ENCODE measurements around the gene AGRN.

Gene AGRN

DNA sequence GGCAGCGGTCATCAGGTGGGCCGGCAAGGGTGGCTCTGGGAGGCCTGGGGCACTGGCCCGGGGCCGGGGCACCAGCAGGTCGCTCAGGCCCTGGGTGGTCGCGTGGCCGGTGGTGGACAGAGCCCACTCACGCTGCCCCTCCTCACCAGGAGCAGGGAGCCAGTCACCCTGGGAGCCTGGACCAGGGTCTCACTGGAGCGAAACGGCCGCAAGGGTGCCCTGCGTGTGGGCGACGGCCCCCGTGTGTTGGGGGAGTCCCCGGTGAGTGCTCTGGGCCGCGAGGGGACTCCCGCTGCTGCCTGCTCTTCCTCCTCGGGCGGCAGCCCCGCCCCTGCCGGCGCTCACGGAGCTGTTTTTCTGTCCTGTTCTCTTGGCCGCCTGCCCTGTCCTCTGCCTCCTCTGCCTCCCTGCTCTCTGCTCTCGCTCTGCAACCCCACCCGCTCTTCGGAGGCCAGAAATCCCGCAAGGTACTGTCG is 30.7 kb downstream of the AGRN start (continued):
- TF ChIP-seq, protein P1, sequence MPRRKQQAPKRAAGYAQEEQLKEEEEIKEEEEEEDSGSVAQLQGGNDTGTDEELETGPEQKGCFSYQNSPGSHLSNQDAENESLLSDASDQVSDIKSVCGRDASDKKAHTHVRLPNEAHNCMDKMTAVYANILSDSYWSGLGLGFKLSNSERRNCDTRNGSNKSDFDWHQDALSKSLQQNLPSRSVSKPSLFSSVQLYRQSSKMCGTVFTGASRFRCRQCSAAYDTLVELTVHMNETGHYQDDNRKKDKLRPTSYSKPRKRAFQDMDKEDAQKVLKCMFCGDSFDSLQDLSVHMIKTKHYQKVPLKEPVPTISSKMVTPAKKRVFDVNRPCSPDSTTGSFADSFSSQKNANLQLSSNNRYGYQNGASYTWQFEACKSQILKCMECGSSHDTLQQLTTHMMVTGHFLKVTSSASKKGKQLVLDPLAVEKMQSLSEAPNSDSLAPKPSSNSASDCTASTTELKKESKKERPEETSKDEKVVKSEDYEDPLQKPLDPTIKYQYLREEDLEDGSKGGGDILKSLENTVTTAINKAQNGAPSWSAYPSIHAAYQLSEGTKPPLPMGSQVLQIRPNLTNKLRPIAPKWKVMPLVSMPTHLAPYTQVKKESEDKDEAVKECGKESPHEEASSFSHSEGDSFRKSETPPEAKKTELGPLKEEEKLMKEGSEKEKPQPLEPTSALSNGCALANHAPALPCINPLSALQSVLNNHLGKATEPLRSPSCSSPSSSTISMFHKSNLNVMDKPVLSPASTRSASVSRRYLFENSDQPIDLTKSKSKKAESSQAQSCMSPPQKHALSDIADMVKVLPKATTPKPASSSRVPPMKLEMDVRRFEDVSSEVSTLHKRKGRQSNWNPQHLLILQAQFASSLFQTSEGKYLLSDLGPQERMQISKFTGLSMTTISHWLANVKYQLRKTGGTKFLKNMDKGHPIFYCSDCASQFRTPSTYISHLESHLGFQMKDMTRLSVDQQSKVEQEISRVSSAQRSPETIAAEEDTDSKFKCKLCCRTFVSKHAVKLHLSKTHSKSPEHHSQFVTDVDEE (CRISPR knock-in tag; IDR thresholded peaks at IDR 0.05): no peak
- TF ChIP-seq RARB (CRISPR knock-in tag; IDR thresholded peaks at IDR 0.05) (no peak), ZNF8 (CRISPR knock-in tag; IDR thresholded peaks at IDR 0.05) (no peak), TOX (CRISPR knock-in tag; IDR thresholded peaks at IDR 0.05; ENCODE audit: borderline replicate concordance) (no peak), OSR1 (CRISPR knock-in tag; IDR thresholded peaks at IDR 0.05) (no peak), BACH2 (CRISPR knock-in tag; IDR thresholded peaks at IDR 0.05; ENCODE audit: borderline replicate concordance) (no peak), SNAI2 (CRISPR knock-in tag; IDR thresholded peaks at IDR 0.05) (no peak), ARNTL (CRISPR knock-in tag; IDR thresholded peaks at IDR 0.05; ENCODE audit: borderline replicate concordance, low read depth) (no peak), ZFP3 (CRISPR knock-in tag; IDR thresholded peaks at IDR 0.05) (no peak), GLIS3 (CRISPR knock-in tag; IDR thresholded peaks at IDR 0.05) (no peak)
- TF ChIP-seq, protein P2, sequence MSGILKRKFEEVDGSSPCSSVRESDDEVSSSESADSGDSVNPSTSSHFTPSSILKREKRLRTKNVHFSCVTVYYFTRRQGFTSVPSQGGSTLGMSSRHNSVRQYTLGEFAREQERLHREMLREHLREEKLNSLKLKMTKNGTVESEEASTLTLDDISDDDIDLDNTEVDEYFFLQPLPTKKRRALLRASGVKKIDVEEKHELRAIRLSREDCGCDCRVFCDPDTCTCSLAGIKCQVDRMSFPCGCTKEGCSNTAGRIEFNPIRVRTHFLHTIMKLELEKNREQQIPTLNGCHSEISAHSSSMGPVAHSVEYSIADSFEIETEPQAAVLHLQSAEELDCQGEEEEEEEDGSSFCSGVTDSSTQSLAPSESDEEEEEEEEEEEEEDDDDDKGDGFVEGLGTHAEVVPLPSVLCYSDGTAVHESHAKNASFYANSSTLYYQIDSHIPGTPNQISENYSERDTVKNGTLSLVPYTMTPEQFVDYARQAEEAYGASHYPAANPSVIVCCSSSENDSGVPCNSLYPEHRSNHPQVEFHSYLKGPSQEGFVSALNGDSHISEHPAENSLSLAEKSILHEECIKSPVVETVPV (CRISPR knock-in tag; IDR thresholded peaks at IDR 0.05): no peak

DNA sequence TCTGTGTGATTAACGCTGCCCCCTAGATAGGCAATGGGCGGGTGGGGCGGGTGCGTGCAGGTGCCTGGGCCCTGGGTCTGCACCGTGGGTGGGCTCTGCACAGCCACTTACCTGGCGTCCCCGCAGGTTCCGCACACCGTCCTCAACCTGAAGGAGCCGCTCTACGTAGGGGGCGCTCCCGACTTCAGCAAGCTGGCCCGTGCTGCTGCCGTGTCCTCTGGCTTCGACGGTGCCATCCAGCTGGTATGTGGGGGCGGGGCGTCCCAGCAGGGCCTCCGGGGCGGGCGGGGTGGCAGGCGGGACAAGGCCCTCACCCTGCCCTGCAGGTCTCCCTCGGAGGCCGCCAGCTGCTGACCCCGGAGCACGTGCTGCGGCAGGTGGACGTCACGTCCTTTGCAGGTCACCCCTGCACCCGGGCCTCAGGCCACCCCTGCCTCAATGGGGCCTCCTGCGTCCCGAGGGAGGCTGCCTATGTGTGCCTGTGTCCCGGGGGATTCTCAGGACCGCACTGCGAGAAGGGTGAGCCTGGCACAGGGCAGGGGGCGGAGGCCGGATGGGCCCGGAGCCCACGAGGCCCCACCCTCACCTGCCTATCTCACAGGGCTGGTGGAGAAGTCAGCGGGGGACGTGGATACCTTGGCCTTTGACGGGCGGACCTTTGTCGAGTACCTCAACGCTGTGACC is 31.3 kb downstream of the AGRN start:
- ATAC-seq: no peak
- no peak for TF ChIP-seq ZNF565 (CRISPR knock-in tag; conservative IDR thresholded peaks at IDR 0.05; ENCODE audit: low read depth)
- no peak for TF ChIP-seq TCF4 (CRISPR knock-in tag; IDR thresholded peaks at IDR 0.05; ENCODE audit: borderline replicate concordance)
- TF ChIP-seq ARNTL (CRISPR knock-in tag; IDR thresholded peaks at IDR 0.05; ENCODE audit: borderline replicate concordance, low read depth): no peak
- no peak for TF ChIP-seq PPARA (CRISPR knock-in tag; IDR thresholded peaks at IDR 0.05; ENCODE audit: borderline replicate concordance)
- TF ChIP-seq RARB (CRISPR knock-in tag; IDR thresholded peaks at IDR 0.05): no peak
- no peak for TF ChIP-seq ESRRG (CRISPR knock-in tag; IDR thresholded peaks at IDR 0.05)
- no peak for TF ChIP-seq BACH2 (CRISPR knock-in tag; IDR thresholded peaks at IDR 0.05; ENCODE audit: borderline replicate concordance)
- TF ChIP-seq, protein P2 (CRISPR knock-in tag; IDR thresholded peaks at IDR 0.05): no peak

DNA sequence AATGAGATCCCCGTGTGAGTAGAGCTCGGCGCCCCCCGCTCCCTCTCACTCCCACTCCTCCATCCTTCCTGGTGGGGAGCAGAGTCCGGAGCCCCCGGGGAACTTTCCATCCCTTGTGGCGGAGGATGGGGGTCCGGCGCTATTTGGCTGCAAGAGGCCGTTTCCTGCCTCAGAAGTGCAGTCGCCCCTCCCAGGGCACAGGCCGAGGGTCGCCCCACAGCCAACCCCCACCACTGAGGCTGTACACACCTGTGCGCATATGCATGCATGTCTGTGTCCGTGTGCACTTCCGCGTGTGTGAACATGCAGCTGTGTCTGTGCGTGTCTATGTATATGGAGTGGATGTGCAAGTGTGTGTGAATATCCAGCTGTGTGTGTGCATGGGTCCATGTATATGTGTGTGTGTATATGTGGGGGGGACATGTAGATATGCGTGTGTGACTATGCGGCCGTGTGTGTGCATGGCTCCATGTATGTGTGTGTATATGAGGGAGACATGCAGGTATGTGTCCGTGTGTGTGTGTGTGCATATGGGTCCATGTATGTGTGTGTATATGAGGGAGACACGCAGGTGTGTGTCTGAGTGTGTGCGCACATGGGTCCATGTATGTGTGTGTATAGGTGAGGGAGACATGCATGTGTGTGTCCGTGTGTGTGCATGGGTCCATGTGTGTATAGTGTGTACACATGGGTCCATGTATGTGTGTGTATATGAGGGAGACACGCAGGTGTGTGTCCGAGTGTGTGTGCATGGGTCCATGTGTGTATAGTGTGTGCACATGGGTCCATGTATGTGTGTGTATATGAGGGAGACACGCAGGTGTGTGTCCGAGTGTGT is 32.3 kb downstream of the AGRN start:
- TF ChIP-seq PPARA (CRISPR knock-in tag; IDR thresholded peaks at IDR 0.05; ENCODE audit: borderline replicate concordance) (no peak), ZFP3 (CRISPR knock-in tag; IDR thresholded peaks at IDR 0.05) (no peak), ARNTL (CRISPR knock-in tag; IDR thresholded peaks at IDR 0.05; ENCODE audit: borderline replicate concordance, low read depth) (no peak), ZNF70 (CRISPR knock-in tag; IDR thresholded peaks at IDR 0.05) (no peak), ZNF565 (CRISPR knock-in tag; conservative IDR thresholded peaks at IDR 0.05; ENCODE audit: low read depth) (no peak), POU6F1 (CRISPR knock-in tag; IDR thresholded peaks at IDR 0.05; ENCODE audit: borderline replicate concordance, low read depth) (no peak), ZFP30 (CRISPR knock-in tag; IDR thresholded peaks at IDR 0.05) (no peak), SNAI2 (CRISPR knock-in tag; IDR thresholded peaks at IDR 0.05) (no peak), TCF4 (CRISPR knock-in tag; IDR thresholded peaks at IDR 0.05; ENCODE audit: borderline replicate concordance) (no peak), PATZ1 (CRISPR knock-in tag; IDR thresholded peaks at IDR 0.05; ENCODE audit: borderline replicate concordance) (no peak), RARB (CRISPR knock-in tag; IDR thresholded peaks at IDR 0.05) (no peak), ESRRG (CRISPR knock-in tag; IDR thresholded peaks at IDR 0.05) (no peak), GLIS3 (CRISPR knock-in tag; IDR thresholded peaks at IDR 0.05) (no peak)
- TF ChIP-seq, protein P3, sequence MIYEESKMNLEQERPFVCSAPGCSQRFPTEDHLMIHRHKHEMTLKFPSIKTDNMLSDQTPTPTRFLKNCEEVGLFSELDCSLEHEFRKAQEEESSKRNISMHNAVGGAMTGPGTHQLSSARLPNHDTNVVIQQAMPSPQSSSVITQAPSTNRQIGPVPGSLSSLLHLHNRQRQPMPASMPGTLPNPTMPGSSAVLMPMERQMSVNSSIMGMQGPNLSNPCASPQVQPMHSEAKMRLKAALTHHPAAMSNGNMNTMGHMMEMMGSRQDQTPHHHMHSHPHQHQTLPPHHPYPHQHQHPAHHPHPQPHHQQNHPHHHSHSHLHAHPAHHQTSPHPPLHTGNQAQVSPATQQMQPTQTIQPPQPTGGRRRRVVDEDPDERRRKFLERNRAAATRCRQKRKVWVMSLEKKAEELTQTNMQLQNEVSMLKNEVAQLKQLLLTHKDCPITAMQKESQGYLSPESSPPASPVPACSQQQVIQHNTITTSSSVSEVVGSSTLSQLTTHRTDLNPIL (CRISPR knock-in tag; IDR thresholded peaks at IDR 0.05; ENCODE audit: low read depth): no peak
- no peak for ATAC-seq

Data from SK-N-SH treated with all-trans-retinoic acid at 6 μM for 48 hours (cell line).